KMS-11 (cell line): ENCODE data around the gene CHCHD6.

Source experiments
- H2AFZ ChIP-seq: fragments of 200-600 bp; sonication (generic); 2 replicates; pipeline ENCODE4 v1.6.1; 2016; ENCODE audit warnings: antibody characterized with exemption, mixed run types, low read depth
- H3K27ac ChIP-seq: fragments of 200-600 bp; sonication (generic); 2 replicates; pipeline ENCODE4 v1.6.1; 2016; ENCODE audit warnings: mild to moderate bottlenecking, mixed run types
- H3K27me3 ChIP-seq: fragments of 200-600 bp; sonication (generic); 2 replicates; pipeline ENCODE4 v1.6.1; 2017; ENCODE audit warnings: mild to moderate bottlenecking, low read depth, mixed run types, moderate library complexity; ENCODE audit not compliant: insufficient read depth
- H3K36me3 ChIP-seq: fragments of 200-600 bp; sonication (generic); 2 replicates; pipeline ENCODE4 v1.6.1; 2017; ENCODE audit warnings: mild to moderate bottlenecking, mixed run types; ENCODE audit not compliant: insufficient read depth
- H3K4me1 ChIP-seq: fragments of 200-600 bp; sonication (generic); 2 replicates; pipeline ENCODE4 v1.6.1; 2016; ENCODE audit warnings: mild to moderate bottlenecking, low read depth, mixed run types; ENCODE audit not compliant: poor library complexity, severe bottlenecking
- H3K4me2 ChIP-seq: fragments of 200-600 bp; sonication (generic); 2 replicates; pipeline ENCODE4 v1.7.0; 2016; ENCODE audit warnings: mild to moderate bottlenecking, mixed run types
- H3K4me3 ChIP-seq: fragments of 200-600 bp; sonication (generic); IDR thresholded peaks from 2 replicates; pipeline ENCODE4 v1.6.1; 2017; ENCODE audit warnings: low read depth, low read length, mixed read lengths; ENCODE audit not compliant: insufficient read depth
- H3K79me2 ChIP-seq: fragments of 200-600 bp; sonication (generic); 2 replicates; pipeline ENCODE4 v1.6.1; 2016; ENCODE audit warnings: low read depth, mixed run types; ENCODE audit not compliant: insufficient read depth
- H3K9ac ChIP-seq: fragments of 200-600 bp; sonication (generic); 2 replicates; pipeline ENCODE4 v1.6.1; 2016; ENCODE audit warnings: mild to moderate bottlenecking, mixed run types
- H4K20me1 ChIP-seq: fragments of 200-600 bp; sonication (generic); 2 replicates; pipeline ENCODE4 v1.6.1; 2016; ENCODE audit warnings: mild to moderate bottlenecking, mixed run types; ENCODE audit not compliant: insufficient read depth
- TF ChIP-seq, protein P1 (sequence below): fragments of 200-600 bp; sonication (generic); conservative IDR thresholded peaks from 2 replicates; pipeline ENCODE4 v1.6.1; 2017; ENCODE audit warnings: low read depth, mild to moderate bottlenecking, antibody characterized with exemption, low read length, moderate library complexity, mixed read lengths

CHCHD6 gene

GRCh38 chr3:126684218-126684751 is 19.8 kb upstream of the CHCHD6 start:
- Histone ChIP-seq H3K27ac (no peak overlapping the region), H2AFZ (no peak overlapping the region), H3K79me2 (no peaks in the 10 kb centered on the region), H3K36me3 (no peaks in the 10 kb centered on the region), H3K4me1 (peaks cover 3% of the 10 kb centered on the region), H3K4me3 (no peak overlapping the region), H3K4me2 (no peak overlapping the region), H3K9ac (no peak overlapping the region), H4K20me1 (no peaks in the 10 kb centered on the region), H3K27me3 (no peaks in the 10 kb centered on the region)
- TF ChIP-seq, protein P1, sequence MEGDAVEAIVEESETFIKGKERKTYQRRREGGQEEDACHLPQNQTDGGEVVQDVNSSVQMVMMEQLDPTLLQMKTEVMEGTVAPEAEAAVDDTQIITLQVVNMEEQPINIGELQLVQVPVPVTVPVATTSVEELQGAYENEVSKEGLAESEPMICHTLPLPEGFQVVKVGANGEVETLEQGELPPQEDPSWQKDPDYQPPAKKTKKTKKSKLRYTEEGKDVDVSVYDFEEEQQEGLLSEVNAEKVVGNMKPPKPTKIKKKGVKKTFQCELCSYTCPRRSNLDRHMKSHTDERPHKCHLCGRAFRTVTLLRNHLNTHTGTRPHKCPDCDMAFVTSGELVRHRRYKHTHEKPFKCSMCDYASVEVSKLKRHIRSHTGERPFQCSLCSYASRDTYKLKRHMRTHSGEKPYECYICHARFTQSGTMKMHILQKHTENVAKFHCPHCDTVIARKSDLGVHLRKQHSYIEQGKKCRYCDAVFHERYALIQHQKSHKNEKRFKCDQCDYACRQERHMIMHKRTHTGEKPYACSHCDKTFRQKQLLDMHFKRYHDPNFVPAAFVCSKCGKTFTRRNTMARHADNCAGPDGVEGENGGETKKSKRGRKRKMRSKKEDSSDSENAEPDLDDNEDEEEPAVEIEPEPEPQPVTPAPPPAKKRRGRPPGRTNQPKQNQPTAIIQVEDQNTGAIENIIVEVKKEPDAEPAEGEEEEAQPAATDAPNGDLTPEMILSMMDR: no peak

DNA sequence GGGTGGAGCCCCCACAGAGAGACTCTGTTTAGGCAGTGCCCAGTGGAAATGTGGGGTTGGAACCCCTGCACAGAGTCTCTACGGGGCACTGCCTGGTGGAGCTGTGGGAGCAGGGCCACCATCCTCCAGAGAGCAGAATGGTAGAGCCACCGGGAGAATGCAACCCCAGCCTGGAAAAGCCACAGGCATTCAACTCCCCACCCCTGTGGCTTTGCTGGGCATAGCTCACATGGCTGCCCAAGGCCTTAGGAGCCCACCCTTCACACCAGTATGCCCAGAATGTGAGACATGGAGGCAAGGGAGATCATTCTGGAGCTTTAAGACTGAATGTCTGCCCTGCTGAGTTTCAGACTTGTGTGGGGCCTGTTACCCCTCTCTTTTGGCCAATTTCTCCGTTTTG is 19.0 kb upstream of the CHCHD6 start:
- Histone ChIP-seq H3K4me2 (no peak overlapping the region), H4K20me1 (no peaks in the 10 kb centered on the region), H3K4me3 (no peak overlapping the region), H3K36me3 (no peaks in the 10 kb centered on the region), H2AFZ (no peak overlapping the region), H3K27ac (no peak overlapping the region), H3K27me3 (no peaks in the 10 kb centered on the region), H3K9ac (no peak overlapping the region), H3K4me1 (no peaks in the 10 kb centered on the region), H3K79me2 (no peaks in the 10 kb centered on the region)
- TF ChIP-seq, protein P1: no peak

DNA sequence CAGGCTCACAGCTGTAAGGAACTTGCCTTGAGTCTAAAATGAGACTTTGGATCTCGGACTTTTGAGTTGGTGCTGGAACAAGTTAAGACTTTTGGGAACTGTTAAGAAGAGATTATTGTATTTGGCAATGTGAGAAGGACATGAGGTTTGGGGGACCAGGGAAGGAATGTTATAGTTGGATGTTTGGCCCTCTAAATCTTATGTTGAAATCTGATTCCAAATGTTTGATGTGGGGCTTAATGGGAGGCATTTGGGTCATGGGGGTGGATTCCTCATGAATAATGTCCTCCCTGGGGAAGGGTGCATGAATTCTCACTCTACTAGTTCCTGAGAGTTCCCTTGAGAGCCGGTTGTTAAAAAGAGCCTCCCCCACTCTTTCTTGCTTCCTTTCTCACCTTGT is 18.5 kb upstream of the CHCHD6 start:
- no peaks in the 10 kb centered on the region for H3K36me3 ChIP-seq
- H4K20me1 ChIP-seq: no peaks in the 10 kb centered on the region
- no peak overlapping the region for H2AFZ ChIP-seq
- no peaks in the 10 kb centered on the region for H3K27me3 ChIP-seq
- H3K9ac ChIP-seq: no peak overlapping the region
- H3K27ac ChIP-seq: no peak overlapping the region
- no peaks in the 10 kb centered on the region for H3K4me1 ChIP-seq
- no peak overlapping the region for H3K4me3 ChIP-seq
- TF ChIP-seq, protein P1: no peak
- H3K4me2 ChIP-seq: no peak overlapping the region
- H3K79me2 ChIP-seq: no peaks in the 10 kb centered on the region

DNA sequence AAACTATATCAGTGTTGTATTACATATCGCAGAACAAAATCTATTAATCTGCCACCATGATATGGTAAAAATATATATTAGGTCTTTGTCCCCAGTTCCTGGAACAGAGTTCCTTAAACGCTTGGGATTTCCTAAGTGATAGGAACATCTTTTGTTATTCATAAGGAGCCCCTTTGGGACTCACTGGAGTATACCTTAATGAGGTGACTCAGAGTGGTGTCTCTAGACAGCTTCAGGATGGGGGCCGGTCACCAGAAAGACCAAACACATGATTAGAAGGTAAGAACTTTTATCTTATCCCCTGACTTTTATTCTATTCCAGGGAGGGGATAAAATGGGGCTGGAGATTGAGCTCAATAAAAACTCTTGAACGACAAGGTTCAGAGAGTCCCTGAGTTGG is 12.3 kb upstream of the CHCHD6 start:
- Histone ChIP-seq H4K20me1 (no peaks in the 10 kb centered on the region), H2AFZ (no peak overlapping the region), H3K4me1 (no peaks in the 10 kb centered on the region), H3K4me2 (no peak overlapping the region), H3K27ac (no peak overlapping the region), H3K9ac (no peak overlapping the region), H3K79me2 (no peaks in the 10 kb centered on the region), H3K36me3 (no peaks in the 10 kb centered on the region), H3K4me3 (no peak overlapping the region), H3K27me3 (no peaks in the 10 kb centered on the region)
- TF ChIP-seq, protein P1: no peak
